HG03521 (cell line): ENCODE data around the gene BAIAP2L2.

ENCODE experiments used
- ATAC-seq: cut with Tn5 transposase; IDR thresholded peaks from one replicate; pipeline ENCODE4 v1.9.1; 2021; ENCODE audit warnings: mild to moderate bottlenecking, moderate library complexity; ENCODE audit not compliant: unreplicated experiment

The BAIAP2L2 gene

DNA sequence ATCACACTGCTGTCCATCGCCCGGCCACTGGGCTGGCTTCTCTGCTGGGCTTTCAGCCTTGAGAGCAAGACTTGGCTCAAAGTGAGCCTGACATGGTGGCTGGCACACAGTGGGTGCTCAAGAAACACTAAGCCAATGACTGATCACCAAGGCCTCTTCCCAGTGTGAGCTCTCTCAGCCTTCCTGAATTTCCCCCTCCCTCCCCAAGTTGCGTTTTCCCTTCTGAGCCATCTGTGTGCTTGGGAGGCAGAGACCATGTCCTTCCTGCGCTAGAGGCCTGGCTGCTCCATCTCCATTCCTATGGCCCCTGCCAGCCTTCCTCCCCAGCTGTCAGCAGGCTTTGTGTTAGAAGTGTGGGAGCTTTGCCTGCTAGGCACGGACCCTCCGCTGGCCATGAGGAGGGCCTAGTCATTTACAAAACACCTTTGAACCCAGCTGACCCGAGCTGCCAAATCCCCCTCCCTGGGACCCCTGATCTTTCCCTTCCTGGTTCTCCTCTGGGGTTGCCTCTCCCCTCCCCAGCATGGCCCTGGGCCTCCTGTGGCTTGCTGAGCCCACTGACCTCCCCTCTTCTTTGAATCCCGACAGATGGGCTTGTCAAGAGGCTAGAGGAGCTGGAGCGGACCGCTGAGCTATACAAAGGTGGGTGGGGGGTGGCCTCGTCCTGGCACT is 40.1 kb downstream of the BAIAP2L2 start:
- ATAC-seq: no peak

DNA sequence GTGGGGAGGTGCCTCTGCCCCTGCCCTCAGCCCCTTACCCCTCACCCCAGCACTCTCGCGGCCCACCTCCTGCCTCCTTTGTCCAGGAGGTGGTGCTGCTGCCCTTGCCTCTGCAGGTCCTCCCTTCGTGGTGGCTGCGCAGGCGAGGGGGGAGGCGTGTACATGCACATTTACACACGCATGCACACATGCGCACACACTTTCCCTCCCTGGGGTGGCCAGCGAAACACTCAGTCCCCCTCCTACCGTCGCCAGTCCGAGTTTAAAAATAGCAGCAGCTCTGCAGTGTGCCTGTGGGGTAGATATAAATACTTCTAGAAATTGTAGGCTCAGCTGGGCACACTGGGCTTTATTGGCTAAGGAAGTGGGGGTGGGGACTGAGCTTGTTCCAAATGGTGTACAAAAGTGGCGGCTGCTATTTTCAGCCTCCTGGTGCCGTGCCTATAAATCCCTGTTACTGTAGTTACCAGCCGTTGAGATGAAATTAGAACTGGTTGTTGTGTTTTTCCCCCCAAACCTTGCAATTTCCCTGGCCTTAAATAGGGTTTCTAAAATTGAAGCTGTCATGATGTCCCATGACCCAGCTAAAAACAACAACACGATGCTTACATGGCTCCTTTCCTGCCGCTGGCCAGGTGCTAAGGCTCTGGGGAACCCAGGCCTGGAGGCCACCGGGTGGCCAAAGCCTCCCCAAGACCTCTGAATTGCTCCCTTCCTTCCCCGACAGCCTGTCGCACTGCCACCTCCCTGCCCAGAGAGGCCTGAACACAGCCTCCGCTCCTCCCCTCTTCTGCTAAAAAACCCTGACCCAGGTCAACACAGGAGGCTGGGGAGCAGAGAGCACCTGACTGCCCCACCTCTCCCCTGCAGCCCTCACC is 40.9 kb downstream of the BAIAP2L2 start:
- no peak for ATAC-seq

GRCh38 chr22:38068641-38069371 is 41.7 kb downstream of the BAIAP2L2 start:
- no peak for ATAC-seq

GRCh38 chr22:38067761-38068360 is 42.6 kb downstream of the BAIAP2L2 start:
- no peak for ATAC-seq

DNA sequence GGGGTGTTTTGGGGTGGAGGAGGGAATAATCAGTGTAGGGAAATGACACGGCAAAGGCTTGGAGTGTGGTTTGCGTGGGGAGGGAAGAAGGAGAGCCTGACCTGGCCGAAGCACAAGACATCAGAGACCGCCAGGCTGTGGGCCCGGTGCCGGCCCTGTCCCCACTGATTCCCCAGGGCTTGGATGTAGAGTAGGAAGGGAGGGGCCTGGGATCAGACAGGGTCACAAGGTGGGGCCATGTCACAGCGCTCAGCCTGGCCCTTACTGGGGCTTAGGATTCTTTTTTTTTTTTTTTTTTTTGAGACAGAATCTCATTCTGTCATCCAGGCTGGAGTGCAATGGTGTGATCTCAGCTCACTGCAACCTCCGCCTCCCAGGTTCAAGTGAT is 43.5 kb downstream of the BAIAP2L2 start:
- no peak for ATAC-seq

DNA sequence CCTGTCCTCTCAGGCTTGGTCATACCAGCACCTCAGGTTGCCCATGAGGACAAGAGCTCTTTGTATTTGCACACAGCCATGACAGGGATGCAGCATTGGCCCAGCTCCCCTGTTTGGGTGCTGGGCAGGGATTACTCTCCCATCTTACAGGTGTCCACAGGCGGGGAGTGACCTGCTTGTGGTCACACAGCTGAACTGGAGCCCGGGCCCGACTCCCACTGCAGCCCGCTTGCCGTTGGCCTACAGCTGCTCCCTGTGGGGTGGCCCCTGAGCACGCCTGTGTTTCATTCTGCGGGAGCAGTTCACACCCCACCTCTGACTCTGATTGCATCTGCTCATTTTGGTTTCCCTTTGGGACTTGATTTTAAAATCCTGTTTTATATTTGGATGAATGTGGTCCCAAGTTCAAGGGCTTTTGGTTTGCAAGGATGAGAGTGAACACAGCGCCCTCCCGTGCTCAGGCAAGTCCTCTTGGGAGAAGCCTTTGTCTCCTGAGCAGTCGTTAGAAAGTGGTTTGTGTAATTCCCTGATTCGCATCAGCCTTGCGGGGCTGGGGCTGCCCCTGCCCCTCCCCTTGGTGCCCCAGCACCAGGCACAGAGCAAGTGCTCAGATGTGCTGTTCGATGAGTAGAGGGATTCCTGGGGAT is 44.0 kb downstream of the BAIAP2L2 start:
- no peak for ATAC-seq

GRCh38 chr22:38065539-38065938 is 44.9 kb downstream of the BAIAP2L2 start:
- no peak for ATAC-seq

DNA sequence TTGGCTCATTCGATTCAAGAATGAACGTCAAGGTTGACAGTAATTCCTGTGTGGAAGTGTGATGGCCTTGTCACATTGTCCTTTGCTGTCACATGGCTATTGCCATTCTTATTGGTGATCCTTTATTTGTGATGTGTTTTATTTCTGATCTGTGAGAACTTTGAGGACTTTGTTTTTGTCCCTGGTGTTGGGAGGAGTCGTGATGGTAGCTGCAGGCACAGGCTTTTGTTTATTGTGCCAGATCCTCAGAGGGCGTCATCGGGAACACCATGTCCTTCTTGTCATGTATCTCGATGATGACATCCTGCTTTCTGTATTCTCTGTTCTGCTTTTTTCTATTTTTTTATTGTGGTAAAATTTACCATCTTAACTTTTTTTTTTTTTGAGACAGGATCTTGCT is 47.7 kb downstream of the BAIAP2L2 start:
- ATAC-seq: no peak

- no peak for ATAC-seq
Measured at GRCh38 chr22:38056969-38057891, 53.3 kb downstream of the BAIAP2L2 start, which contains the start of gene PICK1. PICK1 (plus strand) TSS chr22:38057404; CDS start chr22:38057810, 406 bp downstream.

DNA sequence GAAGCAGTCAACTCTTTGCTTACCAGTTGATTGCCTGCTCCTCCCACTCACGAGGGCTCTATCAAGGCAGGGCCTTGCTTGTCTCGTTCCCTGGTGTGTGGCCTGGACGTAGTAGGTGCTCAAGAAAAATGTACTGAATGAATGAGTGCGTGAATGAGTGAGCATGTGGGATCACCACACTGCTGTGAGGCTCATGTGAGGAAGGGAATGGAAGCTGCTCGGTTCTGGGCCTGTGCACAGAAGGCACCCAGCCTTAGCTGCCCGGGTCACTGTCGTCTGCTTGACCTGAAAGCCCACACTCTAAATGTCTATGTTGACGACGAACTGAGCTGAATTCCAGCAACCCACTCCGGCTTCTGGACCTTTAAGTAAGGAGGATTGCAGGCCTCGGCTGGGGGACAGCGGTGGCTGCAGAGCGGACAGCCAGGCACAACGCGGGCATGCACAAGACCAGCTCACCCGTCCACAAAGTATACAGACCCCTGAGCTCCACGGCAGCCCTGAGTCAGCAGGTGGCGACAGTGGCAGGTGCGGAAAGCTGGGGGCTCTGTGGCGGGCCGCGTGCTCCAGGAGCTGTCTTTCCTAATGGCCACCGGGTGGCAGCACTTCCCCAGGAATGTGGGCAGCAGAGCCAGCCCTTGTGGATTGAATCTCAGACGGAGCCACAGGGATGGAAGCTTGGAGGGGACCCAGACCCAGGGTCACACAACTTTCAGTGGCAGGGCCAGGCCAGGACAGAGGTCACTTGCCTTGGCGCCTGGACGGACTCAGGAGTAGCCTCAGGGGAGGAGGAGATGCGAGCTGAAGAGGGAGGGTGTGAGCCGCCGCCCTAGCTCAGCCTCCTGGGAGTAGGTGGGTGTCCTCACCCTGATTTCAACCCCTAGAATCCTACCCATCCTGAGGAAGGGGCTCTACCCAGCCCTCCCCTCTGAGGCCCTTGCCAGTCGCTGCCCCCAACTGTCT is 58.3 kb downstream of the BAIAP2L2 start:
- ATAC-seq: no peak

GRCh38 chr22:38051261-38051660 is 59.2 kb downstream of the BAIAP2L2 start:
- ATAC-seq: no peak

DNA sequence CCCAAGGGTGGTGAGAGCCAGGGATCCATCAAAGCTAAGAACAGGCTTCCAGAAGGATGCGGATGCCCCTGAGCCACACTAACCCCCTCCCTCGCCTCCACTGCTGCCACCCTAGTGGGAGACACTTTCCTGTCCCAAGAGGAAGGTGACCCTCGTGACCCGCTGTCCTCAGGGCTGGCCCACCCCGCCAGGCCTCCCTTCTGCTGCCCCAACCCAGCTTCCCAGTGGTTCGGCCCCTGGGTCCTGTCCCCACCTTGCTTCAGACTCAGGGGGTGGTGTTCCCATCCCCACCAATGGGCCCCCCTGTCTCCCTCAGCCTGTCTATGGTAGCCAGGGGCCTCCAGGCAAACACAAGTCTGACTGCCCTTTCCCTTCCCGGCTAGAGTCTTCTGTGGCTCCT is 59.8 kb downstream of the BAIAP2L2 start:
- ATAC-seq: no peak

DNA sequence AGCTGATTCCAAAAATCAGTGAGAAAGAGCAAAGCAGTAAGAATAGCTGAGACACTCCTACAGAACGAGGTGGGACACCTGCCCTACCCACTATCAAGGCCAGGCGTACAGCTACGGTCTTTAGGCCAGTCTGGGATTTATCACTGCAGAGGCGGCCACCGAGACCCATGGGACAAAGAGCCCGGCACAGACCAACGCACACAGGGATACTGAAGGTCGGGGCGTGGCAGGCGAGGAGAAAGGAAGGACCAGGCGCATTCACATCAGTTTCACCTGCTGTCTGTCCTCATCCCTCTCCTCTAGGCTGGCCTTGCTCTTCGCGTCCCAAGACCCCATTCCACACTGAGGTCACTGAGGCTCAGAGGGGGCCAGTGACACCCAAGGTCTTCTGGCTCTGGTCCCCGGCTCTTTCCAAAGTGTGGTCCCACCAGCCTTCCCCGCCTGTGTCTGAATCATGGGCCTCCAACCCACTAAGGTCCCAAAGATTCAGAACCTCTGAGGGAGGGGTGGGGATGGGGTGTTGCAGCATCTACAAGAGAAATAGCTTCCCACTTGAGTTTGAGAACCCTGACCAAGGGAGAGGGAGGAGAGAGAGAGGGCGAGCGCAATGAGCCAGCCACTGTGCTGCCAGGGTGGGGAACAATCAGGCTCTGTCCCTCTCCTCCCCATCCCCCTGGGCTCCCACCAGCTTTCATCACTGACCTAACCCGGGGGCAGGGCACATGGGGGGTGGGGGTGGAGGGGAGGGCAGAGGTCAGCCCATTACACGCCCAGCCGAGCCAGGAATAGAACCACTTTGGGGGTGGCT is 60.5 kb downstream of the BAIAP2L2 start:
- no peak for ATAC-seq

DNA sequence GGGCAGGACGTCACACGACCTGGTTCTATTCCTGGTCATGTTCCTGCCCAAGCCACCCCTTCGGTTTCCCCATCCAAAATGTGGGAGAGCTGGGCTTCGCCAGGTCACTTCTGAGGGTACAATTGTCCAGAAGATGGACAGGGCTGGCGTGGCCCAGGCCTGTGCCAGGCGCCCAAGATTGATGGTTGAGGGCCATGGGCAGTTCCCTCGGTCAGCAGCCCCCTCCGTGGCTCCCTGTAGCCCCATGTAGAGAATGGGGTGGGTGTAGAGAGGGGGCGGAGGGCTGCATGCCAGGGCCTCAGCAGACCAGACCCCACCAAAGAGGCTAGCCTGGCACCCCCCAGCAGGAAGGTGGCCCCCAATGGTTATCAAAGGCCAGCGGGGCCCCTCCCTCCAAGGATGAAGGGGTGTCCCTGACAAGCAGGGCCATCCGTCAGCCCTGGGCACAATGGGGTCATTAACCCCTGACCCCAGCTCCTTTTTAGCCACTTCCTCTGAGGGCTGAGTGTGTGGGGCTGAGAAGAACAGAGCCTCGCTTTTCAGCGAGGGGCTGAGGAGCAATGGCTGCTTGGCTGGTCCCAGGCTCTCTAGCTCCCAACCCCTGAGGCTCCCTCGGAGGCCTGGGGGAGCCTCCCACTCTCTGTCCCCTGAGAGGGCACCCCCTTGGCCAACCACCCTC is 64.3 kb downstream of the BAIAP2L2 start:
- no peak for ATAC-seq

- no peak for ATAC-seq
Measured at GRCh38 chr22:38043151-38044039, 67.1 kb downstream of the BAIAP2L2 start.

GRCh38 chr22:38042488-38042790 is 68.0 kb downstream of the BAIAP2L2 start:
- ATAC-seq: no peak
